Neutrophil (primary cell): ENCODE data around the gene TMEM53.
A peak's percentile ranks its signal among the peaks of the same experiment; 100 is the strongest.

Source experiments
- H3K27ac ChIP-seq: fragments of 200-600 bp; sonication (generic); 2 replicates; pipeline ENCODE4 v1.5.1; 2016; ENCODE audit warnings: mild to moderate bottlenecking, moderate library complexity
- H3K27me3 ChIP-seq: fragments of 200-600 bp; sonication (generic); 2 replicates; pipeline ENCODE4 v1.6.0; 2016; ENCODE audit warnings: mild to moderate bottlenecking
- H3K36me3 ChIP-seq: fragments of 200-600 bp; sonication (generic); 2 replicates; pipeline ENCODE4 v1.5.1; 2017
- H3K4me1 ChIP-seq, 2 experiments: fragments of 200-600 bp in 1 of 2; sonication (generic) in 1 of 2; 1 replicate in 1 of 2; 2 replicates in 1 of 2; pipeline versions ENCODE4 v1.5.1 to v1.6.1; 2013 to 2016; ENCODE audit warnings: low read depth in 1 of 2, low read length in 1 of 2, mild to moderate bottlenecking in 1 of 2, moderate library complexity in 1 of 2; ENCODE audit not compliant: control insufficient read depth in 1 of 2, insufficient read depth in 1 of 2
- H3K4me3 ChIP-seq, 2 experiments: fragments of 200-600 bp in 1 of 2; sonication (generic) in 1 of 2; 1 replicate in 1 of 2; 2 replicates in 1 of 2; pipeline ENCODE4 v1.5.1; 2013 to 2016; ENCODE audit warnings: low read depth in 1 of 2, low read length in 1 of 2, mild to moderate bottlenecking in 1 of 2, moderate library complexity in 1 of 2
- H3K9me3 ChIP-seq: fragments of 200-600 bp; sonication (generic); 2 replicates; pipeline ENCODE4 v1.5.1; 2016
- TF ChIP-seq, protein P1 (sequence below): fragments of 200-600 bp; sonication (generic); IDR thresholded peaks from 2 replicates; pipeline ENCODE4 v1.5.1; 2016; ENCODE audit warnings: antibody characterized with exemption

The TMEM53 gene

DNA sequence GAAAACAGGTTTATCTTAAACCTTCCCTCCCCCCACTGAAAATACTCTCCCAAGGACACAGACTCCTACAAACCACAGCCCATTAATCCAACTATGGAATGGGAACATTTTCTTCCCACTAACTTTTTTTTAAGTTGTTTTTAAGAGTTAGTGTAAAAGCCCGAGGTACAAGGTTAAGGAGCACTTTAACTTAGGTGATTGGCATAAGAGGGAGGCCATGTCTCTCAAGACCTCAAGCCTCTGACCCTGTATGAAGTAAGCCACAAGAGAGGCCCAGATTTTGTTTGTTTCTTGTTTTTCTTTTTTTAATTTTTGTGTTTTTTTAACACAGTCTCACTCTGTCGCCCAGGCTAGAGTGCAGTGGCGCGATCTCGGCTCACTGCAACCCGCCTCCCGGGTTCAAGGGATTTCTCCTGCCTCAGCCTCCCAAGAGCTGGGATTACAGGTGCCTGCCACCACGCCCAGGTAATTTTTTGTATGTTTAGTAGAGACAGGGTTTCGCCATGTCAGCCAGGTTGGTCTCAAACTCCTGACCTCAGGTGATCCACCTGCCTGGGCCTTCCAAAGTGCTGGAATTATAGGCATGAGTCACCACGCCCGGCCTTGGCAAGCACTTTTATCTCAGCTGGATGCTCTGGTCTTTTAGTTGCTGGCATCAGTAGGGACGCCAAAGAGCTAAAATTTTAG lies 14.6 kb upstream of the TMEM53 start:
- TF ChIP-seq, protein P1, sequence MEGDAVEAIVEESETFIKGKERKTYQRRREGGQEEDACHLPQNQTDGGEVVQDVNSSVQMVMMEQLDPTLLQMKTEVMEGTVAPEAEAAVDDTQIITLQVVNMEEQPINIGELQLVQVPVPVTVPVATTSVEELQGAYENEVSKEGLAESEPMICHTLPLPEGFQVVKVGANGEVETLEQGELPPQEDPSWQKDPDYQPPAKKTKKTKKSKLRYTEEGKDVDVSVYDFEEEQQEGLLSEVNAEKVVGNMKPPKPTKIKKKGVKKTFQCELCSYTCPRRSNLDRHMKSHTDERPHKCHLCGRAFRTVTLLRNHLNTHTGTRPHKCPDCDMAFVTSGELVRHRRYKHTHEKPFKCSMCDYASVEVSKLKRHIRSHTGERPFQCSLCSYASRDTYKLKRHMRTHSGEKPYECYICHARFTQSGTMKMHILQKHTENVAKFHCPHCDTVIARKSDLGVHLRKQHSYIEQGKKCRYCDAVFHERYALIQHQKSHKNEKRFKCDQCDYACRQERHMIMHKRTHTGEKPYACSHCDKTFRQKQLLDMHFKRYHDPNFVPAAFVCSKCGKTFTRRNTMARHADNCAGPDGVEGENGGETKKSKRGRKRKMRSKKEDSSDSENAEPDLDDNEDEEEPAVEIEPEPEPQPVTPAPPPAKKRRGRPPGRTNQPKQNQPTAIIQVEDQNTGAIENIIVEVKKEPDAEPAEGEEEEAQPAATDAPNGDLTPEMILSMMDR: no peak
- no peaks in the 10 kb centered on the region for H3K27me3 ChIP-seq
- H3K4me1 ChIP-seq: peaks cover 27 to 29% of the 10 kb centered on the region in 2 experiments
- H3K9me3 ChIP-seq: no peaks in the 10 kb centered on the region
- no peak overlapping the region for H3K27ac ChIP-seq
- H3K36me3 ChIP-seq: no peaks in the 10 kb centered on the region
- H3K4me3 ChIP-seq: no peak overlapping the region

DNA sequence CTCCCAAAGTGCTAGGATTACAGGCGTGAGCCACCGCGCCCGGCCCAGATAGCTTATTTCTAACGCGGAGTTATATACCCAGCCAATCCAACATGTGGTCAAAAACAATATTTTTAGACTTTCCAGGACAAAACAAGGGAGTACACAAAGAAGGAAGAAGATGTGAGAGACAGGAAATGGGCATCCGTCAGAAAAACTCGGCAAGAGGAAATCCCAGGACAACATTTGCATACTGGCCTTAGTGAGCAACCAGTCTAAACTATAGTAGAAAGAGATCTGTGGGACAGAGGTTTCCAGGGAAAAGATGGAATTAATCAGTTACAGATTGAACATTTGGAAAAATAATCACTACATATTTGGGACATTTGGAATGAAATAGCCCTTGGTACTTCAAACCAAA lies 11.6 kb upstream of the TMEM53 start:
- H3K4me3 ChIP-seq: no peak overlapping the region
- H3K27me3 ChIP-seq: no peaks in the 10 kb centered on the region
- H3K9me3 ChIP-seq: no peaks in the 10 kb centered on the region
- H3K36me3 ChIP-seq: no peaks in the 10 kb centered on the region
- TF ChIP-seq, protein P1: no peak
- no peak overlapping the region for H3K27ac ChIP-seq
- H3K4me1 ChIP-seq: peaks cover 46 to 49% of the 10 kb centered on the region in 2 experiments

DNA sequence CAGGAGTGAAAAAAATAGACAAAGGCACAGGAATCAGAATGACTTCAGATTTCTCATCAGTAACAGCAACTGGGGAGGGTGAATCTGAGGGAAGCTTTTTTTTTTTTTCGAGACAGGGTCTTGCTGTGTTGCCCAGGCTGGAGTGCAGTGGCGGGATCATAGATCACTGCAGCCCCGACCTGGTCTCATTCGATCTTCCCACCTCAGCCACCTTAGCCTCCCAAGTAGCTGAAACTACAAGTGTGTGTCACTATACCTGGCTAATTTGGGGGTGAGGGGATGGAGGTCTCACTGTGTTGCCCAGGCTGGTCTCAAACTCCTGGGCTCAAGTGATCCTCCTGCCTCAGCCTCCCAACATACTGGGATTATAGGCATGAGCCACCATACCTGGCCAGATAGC lies 10.9 kb upstream of the TMEM53 start:
- peaks cover 46 to 49% of the 10 kb centered on the region in 2 experiments for H3K4me1 ChIP-seq
- peak overlapping the region; percentile 59 for H3K27ac ChIP-seq
- TF ChIP-seq, protein P1: no peak
- no peaks in the 10 kb centered on the region for H3K27me3 ChIP-seq
- H3K4me3 ChIP-seq: no peak overlapping the region
- no peaks in the 10 kb centered on the region for H3K36me3 ChIP-seq
- H3K9me3 ChIP-seq: no peaks in the 10 kb centered on the region

DNA sequence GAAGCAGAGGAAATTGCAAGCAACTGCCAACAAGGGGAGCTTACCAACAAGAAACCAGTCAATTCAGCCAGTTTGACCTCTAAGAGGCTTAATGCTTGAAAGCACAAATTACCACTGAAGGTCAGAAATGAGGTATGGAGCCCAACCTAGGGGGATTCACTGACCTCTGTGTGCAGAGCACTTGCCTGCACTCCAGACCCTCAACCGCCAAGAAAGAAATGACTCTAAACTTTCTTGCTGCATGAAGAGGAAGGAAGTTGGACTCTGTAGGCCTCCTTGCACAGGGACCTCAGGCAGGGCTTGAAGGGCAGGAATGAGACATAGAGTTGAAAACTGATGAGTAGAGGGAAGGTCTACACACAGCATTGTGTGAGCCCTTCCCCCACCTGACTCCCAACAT lies 10.2 kb upstream of the TMEM53 start:
- no peaks in the 10 kb centered on the region for H3K36me3 ChIP-seq
- peaks cover 46 to 49% of the 10 kb centered on the region in 2 experiments for H3K4me1 ChIP-seq
- H3K4me3 ChIP-seq: no peak overlapping the region
- TF ChIP-seq, protein P1: no peak
- no peaks in the 10 kb centered on the region for H3K27me3 ChIP-seq
- H3K9me3 ChIP-seq: no peaks in the 10 kb centered on the region
- peak overlapping the region; percentile 59 for H3K27ac ChIP-seq

DNA sequence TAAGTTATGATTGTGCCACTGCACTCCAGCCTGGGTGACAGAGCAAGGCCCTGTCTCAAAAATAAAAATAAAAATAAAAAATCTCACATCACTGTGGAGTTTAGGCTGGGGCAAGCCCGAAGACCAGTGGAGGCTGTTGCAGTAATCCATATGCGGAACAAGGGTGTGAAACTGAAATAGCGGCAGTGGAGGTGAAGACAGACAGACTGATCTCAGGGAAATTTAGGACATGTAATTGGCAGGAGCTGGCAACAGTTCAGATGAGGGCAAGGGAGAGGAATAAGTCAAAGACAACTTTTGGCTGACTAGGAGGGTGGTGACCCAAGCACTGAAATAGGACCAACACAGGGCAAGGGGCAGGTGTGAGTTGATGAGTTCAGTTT lies 8.6 kb upstream of the TMEM53 start:
- TF ChIP-seq, protein P1: no peak
- peaks cover 55 to 57% of the 10 kb centered on the region in 2 experiments for H3K4me1 ChIP-seq
- no peaks in the 10 kb centered on the region for H3K9me3 ChIP-seq
- H3K36me3 ChIP-seq: no peaks in the 10 kb centered on the region
- H3K27ac ChIP-seq: peak overlapping the region; percentile 59
- no peak overlapping the region for H3K4me3 ChIP-seq
- H3K27me3 ChIP-seq: no peaks in the 10 kb centered on the region
